MM.1S (cell line): ENCODE data around the gene PREX1.
"Not testable (repeated sequence)": the region's sequence is repeated elsewhere in the genome, so short reads cannot be mapped to it uniquely, and the experiment has no call there.

Source experiments
- DNase-seq: peaks from one replicate; pipeline ENCODE4 v3.0.0-alpha.2; 2015
- H2AFZ ChIP-seq: fragments of 300-600 bp; sonication (generic); 2 replicates; pipeline ENCODE4 v1.6.0; 2016; ENCODE audit warnings: antibody characterized with exemption, low read length
- H3F3A ChIP-seq: fragments of 300-600 bp; sonication (generic); 2 replicates; pipeline ENCODE4 v1.6.1; 2016; ENCODE audit warnings: mild to moderate bottlenecking, antibody characterized with exemption, low read length, moderate library complexity, mixed read lengths; ENCODE audit not compliant: insufficient read depth
- H3K27ac ChIP-seq: fragments of 300-600 bp; sonication (generic); 2 replicates; pipeline ENCODE4 v1.5.1; 2016; ENCODE audit warnings: mild to moderate bottlenecking, low read length
- H3K27me3 ChIP-seq: fragments of 300-600 bp; sonication (generic); replicated peaks from 2 replicates; pipeline ENCODE4 v1.6.0; 2016; ENCODE audit warnings: low read length; ENCODE audit not compliant: insufficient read depth
- H3K36me3 ChIP-seq: fragments of 300-600 bp; sonication (generic); replicated peaks from 2 replicates; pipeline ENCODE4 v1.6.1; 2016; ENCODE audit warnings: mild to moderate bottlenecking, low read length, mixed read lengths; ENCODE audit not compliant: insufficient read depth
- H3K4me1 ChIP-seq: fragments of 300-600 bp; sonication (generic); 2 replicates; pipeline ENCODE4 v1.6.1; 2016; ENCODE audit warnings: low read length, mixed read lengths
- H3K4me2 ChIP-seq: fragments of 300-600 bp; sonication (generic); 2 replicates; pipeline ENCODE4 v1.6.0; 2016; ENCODE audit warnings: low read depth, low read length
- H3K4me3 ChIP-seq: fragments of 300-600 bp; sonication (generic); 2 replicates; pipeline ENCODE4 v1.5.1; 2016; ENCODE audit warnings: low read length, mixed read lengths
- H3K79me2 ChIP-seq: fragments of 300-600 bp; sonication (generic); 2 replicates; pipeline ENCODE4 v1.6.1; 2016; ENCODE audit warnings: mixed run types, low read length, mixed read lengths
- H3K9ac ChIP-seq: fragments of 300-600 bp; sonication (generic); 2 replicates; pipeline ENCODE4 v1.6.1; 2016; ENCODE audit warnings: low read length, mixed read lengths
- H3K9me2 ChIP-seq: fragments of 300-600 bp; sonication (generic); replicated peaks from 2 replicates; pipeline ENCODE4 v1.6.1; 2016; ENCODE audit warnings: mild to moderate bottlenecking, low read length, mixed read lengths; ENCODE audit not compliant: insufficient read depth
- H3K9me3 ChIP-seq: fragments of 300-600 bp; sonication (generic); replicated peaks from 2 replicates; pipeline ENCODE4 v1.6.1; 2016; ENCODE audit warnings: mild to moderate bottlenecking, low read length, mixed read lengths; ENCODE audit not compliant: insufficient read depth
- H4K20me1 ChIP-seq: fragments of 300-600 bp; sonication (generic); 2 replicates; pipeline ENCODE4 v1.6.1; 2016; ENCODE audit warnings: mild to moderate bottlenecking, low read length, moderate library complexity, mixed read lengths; ENCODE audit not compliant: insufficient read depth
- CTCF ChIP-seq: fragments of 300-600 bp; sonication (generic); IDR thresholded peaks from 2 replicates; pipeline ENCODE4 v1.5.1; 2016; ENCODE audit warnings: antibody characterized with exemption, low read length, mixed read lengths
- EZH2 ChIP-seq: fragments of 300-600 bp; sonication (generic); optimal IDR thresholded peaks from 2 replicates; pipeline ENCODE3; 2017; ENCODE audit warnings: low read depth, mild to moderate bottlenecking, antibody characterized with exemption, low read length, mixed read lengths
- EZH2phosphoT487 ChIP-seq: fragments of 300-600 bp; sonication (generic); IDR thresholded peaks from 2 replicates; pipeline ENCODE4 v1.6.1; 2018; ENCODE audit warnings: antibody characterized with exemption, low read length

The PREX1 gene

GRCh38 chr20:48826883-48827771, 672 bp downstream of the PREX1 start:
- Histone ChIP-seq H2AFZ (peak overlapping the region; percentile 68; the same call in 1 of the 2 replicates), H3F3A (no peaks in the 10 kb centered on the region), H3K9me3 (no peaks in the 10 kb centered on the region), H4K20me1 (no peaks in the 10 kb centered on the region), H3K36me3 (no peaks in the 10 kb centered on the region), H3K27ac (no peak overlapping the region), H3K4me1 (peaks cover 6% of the 10 kb centered on the region; the same call in 1 of the 2 replicates), H3K4me3 (peak overlapping the region; percentile 57), H3K9me2 (no peaks in the 10 kb centered on the region), H3K9ac (no peak overlapping the region), H3K27me3 (peaks cover 15% of the 10 kb centered on the region), H3K4me2 (peak overlapping the region; percentile 79), H3K79me2 (no peaks in the 10 kb centered on the region)
- TF ChIP-seq EZH2phosphoT487 (no peak), EZH2 (no peak), CTCF (no peak)
- DNase-seq, result peak; percentile 30

- not testable (repeated sequence) for H2AFZ ChIP-seq, H3K9ac ChIP-seq, DNase-seq, H3K4me1 ChIP-seq, H3K79me2 ChIP-seq, H3K9me2 ChIP-seq, H3F3A ChIP-seq, H3K27ac ChIP-seq, H3K9me3 ChIP-seq, H3K36me3 ChIP-seq, H3K4me2 ChIP-seq, H3K4me3 ChIP-seq, H4K20me1 ChIP-seq
- peaks cover 15% of the 10 kb centered on the region for H3K27me3 ChIP-seq
These were observed 1.3 kb downstream of the PREX1 start for GRCh38 chr20:48826480-48826879.

GRCh38 chr20:48826069-48826468, 1.7 kb downstream of the PREX1 start:
- Histone ChIP-seq H3K4me3 (no peak overlapping the region), H3K4me1 (peaks cover 6% of the 10 kb centered on the region; the same call in 1 of the 2 replicates), H3K36me3 (no peaks in the 10 kb centered on the region), H3K4me2 (no peak overlapping the region), H2AFZ (no peak overlapping the region), H3K9me2 (no peaks in the 10 kb centered on the region), H4K20me1 (no peaks in the 10 kb centered on the region), H3K9ac (no peak overlapping the region), H3K27ac (no peak overlapping the region), H3K9me3 (no peaks in the 10 kb centered on the region), H3K27me3 (peaks cover 15% of the 10 kb centered on the region), H3F3A (no peaks in the 10 kb centered on the region), H3K79me2 (no peaks in the 10 kb centered on the region)
- TF ChIP-seq CTCF (no peak), EZH2phosphoT487 (no peak)
- no peak for DNase-seq

GRCh38 chr20:48825566-48825920, 2.3 kb downstream of the PREX1 start:
- no peak overlapping the region for H3K27ac ChIP-seq
- no peaks in the 10 kb centered on the region for H3K9me3 ChIP-seq
- no peak overlapping the region for H3K4me2 ChIP-seq
- no peak overlapping the region for H3K9ac ChIP-seq
- no peak overlapping the region for H3K4me3 ChIP-seq
- no peaks in the 10 kb centered on the region for H3K9me2 ChIP-seq
- no peak for DNase-seq
- no peak overlapping the region for H2AFZ ChIP-seq
- no peaks in the 10 kb centered on the region for H3K36me3 ChIP-seq
- H4K20me1 ChIP-seq, result no peaks in the 10 kb centered on the region
- H3K79me2 ChIP-seq, result no peaks in the 10 kb centered on the region
- peaks cover 15% of the 10 kb centered on the region for H3K27me3 ChIP-seq
- peaks cover 6% of the 10 kb centered on the region; the same call in 1 of the 2 replicates for H3K4me1 ChIP-seq
- no peak for TF ChIP-seq EZH2
- TF ChIP-seq CTCF, result no peak
- no peak for TF ChIP-seq EZH2phosphoT487
- H3F3A ChIP-seq, result no peaks in the 10 kb centered on the region
